SIG-M5 (cell line): ENCODE results near the gene SPN.
"Not testable (repeated sequence)": the region's sequence is repeated elsewhere in the genome, so short reads cannot be mapped to it uniquely, and the experiment has no call there.

ENCODE experiments used
- DNase-seq: peaks from one replicate; lab custom pipeline; 2025; lab: John Stamatoyannopoulos, UW

SPN gene

DNA sequence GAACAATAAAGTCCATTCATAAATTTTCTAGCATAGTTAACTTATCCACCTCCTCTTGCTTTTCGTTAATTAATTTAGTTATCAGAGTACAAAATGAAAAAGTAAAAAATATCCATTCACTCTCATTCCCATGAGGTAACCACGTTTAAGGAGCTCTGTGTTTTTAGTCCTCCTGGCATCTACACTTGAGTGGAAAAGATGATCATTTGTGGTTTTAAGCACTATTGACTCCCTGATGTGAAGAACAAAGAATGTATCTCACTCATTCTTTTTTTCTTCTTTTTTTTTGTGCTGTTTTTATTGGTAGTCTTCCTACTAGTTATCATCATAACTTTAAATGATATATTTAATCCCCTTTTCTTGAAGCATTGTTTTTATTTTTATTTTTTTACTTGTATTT lies 42.0 kb downstream of the SPN start:
- no peak for DNase-seq

DNA sequence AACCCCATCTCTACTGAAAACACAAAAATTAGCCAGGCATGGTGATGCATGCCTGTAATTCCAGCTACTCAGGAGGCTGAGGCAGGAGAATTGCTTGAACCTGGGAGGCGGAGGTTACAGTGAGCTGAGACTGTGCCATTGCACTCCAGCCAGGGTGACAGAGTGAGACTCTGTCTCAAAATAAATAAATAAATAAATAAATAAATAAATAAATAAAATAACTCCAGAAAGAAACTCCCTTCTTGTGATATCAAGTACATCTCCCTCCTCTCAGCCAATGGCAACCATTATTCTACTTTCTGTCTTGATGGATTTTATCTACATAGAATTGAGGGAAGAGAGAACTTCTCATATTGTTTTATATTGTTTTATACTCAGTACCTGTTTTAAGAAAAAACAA lies 44.1 kb downstream of the SPN start:
- not testable (repeated sequence) for DNase-seq

DNA sequence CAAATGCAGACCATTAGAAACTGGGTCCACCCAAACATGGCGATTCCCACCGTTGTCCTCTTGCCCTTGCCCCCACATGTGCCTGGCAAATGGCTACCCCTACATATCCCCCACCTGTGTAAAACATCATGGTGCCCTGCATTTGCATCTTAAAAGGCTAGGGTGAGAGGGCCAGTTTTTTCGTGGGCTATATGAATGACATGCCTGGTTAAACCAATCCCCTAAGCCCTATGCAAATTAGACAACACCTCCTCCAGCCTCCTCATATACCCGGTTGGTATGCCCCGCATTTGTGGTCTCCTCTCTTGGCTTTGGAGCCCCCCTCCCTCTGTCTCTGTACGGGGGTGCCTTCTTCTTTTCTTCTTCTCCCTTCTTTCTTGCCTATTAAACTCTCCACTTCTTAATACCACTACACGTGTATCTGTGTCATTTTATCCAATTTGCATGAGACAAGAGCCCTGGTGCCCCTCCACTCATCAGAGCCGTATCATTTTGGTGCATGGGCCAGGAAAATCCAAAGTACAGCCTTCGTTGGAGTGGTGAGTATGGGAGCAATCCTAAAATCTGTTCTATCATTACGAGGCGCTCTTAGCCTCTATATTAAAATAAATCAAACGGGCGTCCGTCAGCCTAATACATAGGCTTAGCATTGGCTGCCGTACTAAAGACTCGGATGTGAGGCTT lies 46.0 kb downstream of the SPN start:
- DNase-seq = no peak

DNA sequence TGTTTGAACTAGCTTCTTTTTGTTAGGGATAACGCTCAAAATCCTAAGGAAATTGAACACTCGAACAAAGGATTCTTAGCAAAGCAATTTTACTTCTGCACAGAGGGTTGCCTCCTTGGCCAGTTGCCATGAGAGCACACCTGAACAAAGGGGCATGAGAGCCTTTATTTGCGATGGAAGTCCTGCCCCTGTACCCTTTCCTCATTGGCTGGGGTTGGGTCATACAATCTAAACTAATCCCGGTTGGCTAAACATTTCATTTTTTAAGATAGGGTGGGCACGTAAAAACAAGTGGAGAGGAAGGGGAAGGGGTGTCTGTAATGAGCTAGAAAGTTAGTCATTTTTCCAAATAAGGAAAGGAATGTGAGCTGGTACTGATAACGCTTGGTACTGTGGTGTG lies 46.6 kb downstream of the SPN start:
- not testable (repeated sequence) for DNase-seq

DNA sequence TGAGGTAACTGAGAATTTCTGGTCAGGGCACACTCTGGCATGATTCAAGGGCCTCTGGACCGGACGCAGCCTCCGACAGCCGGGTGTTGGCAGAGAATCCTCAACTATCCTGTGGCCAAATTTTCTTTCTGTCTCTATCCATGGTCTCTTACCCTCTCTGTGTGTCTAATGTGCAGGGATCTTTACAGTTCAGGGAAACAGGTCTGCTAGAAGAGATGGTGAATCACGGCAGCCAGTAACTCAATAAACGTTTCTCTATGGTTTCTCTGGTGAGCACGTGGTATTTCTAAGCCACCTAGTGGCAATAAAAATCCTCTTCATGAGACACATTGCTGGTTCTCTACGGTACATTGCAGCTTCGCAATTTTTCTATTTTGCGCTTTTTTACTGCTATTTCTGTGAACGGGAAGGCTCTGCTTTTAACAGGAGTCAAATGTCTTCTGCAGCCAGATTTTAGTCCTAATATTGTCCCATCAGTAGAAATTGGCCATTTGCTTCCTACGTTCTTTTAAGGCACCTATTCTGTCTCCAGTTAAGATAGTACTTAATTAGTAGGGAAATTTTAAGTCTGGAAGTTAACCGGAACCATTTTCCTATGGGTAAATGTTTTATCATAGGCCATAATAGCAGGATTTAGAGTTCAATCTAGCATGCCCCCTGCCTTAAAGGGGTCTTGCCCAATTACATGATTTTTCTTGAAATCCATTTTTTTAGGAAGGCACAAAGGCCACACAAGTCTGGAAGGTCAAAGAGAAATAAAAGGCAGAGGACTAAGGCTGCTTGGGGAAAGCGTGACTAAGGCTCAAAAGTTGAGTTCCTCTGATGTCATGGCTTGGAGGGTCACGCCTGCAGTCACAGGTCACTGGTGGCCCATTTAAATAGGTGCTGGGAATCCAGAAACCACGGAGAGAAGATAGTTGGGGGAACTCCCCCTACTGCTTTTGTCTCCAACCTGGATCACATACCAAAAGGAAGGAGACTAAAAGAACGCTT lies 47.5 kb downstream of the SPN start:
- no peak for DNase-seq

DNA sequence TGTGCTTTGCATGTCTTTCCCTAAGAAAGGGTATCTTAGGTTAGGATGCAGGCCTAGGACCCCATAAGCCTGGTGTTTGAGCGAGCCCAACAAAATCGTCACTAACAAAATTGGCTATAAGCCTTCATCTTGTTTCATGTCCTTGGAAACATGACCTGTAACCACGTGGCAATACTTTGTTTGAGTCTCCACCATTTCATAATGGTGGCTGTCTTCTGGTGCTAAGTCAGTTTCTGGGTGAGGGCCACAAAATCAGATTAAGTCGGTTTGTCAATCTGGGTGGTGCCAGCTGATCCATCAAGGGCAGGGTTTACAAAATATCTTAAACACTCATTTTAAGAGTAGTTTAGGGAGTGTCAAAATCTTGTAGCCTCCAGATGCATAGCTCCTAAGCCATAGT lies 49.8 kb downstream of the SPN start:
- DNase-seq = no peak

DNA sequence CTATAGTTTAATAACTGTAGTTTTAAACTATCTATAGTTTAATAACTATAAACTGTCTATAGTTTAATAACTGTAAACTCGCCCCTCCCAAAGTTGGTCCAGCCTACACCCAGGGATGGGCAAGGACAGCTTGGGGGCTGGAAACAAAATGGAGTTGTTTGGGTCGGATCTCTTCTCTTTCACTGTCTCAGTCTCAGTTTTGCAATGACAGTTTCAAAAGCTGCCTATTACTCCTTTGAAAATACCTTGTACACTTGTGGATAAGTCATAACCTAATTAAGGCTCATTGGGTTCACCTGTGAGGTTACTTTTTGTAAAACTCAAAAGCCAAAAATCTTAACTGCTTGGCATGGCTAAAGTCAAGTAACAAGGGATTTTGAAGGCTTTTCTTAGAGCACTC lies 51.3 kb downstream of the SPN start:
- DNase-seq = no peak

DNA sequence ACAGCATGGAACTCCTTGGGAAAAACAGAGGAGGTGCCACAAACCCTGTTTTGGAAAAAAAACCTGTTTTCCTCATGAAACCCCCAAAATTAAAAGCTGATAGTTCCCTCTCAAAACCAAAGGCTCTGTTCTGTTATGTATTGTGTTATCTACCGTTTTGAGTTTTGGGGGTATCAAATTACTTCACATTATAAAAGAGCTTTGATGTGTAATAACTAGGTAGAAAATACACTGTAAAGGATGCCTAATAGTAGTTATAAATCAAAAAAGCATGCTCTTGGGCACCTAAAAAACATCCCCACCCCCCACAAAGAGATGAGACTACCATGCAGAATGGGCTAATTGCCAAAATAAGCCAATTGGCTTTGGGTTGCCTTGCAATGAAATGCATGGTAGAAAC lies 51.9 kb downstream of the SPN start:
- DNase-seq = no peak

DNA sequence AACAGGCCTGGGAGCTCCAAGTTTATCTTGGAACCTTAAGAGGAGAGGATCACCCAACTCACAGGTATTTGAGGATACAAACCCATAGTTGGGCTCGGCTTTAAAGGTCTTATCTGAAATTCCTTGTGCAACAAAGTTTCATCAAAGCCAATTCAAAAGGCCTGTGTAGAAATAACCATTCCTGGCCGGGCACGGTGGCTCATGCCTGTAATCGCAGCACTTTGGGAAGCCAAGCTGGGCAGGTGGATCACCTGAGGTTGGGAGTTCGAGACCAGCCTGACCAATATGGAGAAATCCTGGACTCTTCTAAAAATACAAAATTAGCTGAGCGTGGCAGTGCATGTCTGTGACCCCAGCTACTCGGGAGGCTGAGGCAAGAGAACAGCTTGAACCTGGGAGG lies 54.1 kb downstream of the SPN start:
- no peak for DNase-seq

DNA sequence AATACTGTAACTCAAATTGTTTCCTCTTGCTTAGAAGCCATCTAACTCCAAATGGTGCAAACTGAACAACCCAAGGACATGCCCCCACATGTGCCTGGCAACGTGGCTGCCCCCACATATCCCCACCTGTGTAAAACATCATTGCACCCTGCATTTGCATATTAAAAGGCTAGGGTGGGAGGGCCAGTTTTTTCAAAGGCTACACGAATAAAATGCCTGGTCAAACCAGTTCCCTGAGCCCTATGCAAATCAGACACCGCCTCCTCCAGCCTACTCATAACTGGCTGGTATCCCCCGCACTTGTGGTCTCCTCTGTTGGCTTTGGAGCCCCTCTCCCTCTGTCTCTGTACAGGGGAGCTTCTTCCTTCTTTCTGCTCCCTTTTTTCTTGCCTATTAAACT lies 56.0 kb downstream of the SPN start:
- DNase-seq = no peak
